ENCODE results near the gene PDE6A. TPM values are rescaled to one million over a fixed set of nuclear protein-coding genes. Genes with fewer than 3 reads are reported as not detected.

Gene PDE6A
- total RNA-seq, 1 experiment from 2014 or later: not detected

- TF ChIP-seq SMAD3 (CRISPR knock-in tag; IDR thresholded peaks at IDR 0.05; ENCODE audit: borderline replicate concordance) (no peak), PREB (CRISPR knock-in tag; IDR thresholded peaks at IDR 0.05; ENCODE audit: borderline replicate concordance) (no peak), MAX (CRISPR knock-in tag; IDR thresholded peaks at IDR 0.05) (no peak), CREM (CRISPR knock-in tag; IDR thresholded peaks at IDR 0.05) (no peak), TEAD4 (CRISPR knock-in tag; IDR thresholded peaks at IDR 0.05) (no peak), EMX1 (CRISPR knock-in tag; IDR thresholded peaks at IDR 0.05) (no peak), ZNF281 (CRISPR knock-in tag; IDR thresholded peaks at IDR 0.05) (no peak), CBFB (CRISPR knock-in tag; IDR thresholded peaks at IDR 0.05; ENCODE audit: low read depth) (no peak)
- Mint-ChIP-seq H3K9me3 (no peaks in the 10 kb centered on the region), H3K4me3 (no peak overlapping the region), H3K36me3 (no peaks in the 10 kb centered on the region), H3K27ac (no peak overlapping the region), H3K27me3 (ENCODE audit: low read depth) (no peaks in the 10 kb centered on the region), H3K4me1 (no peaks in the 10 kb centered on the region)
- ATAC-seq (no peak), DNase-seq (ENCODE audit: low spot score) (no peak)
- ChIA-PET CTCF (no interaction called here), POLR2A (no interaction called here)
Observed at GRCh38 chr5:149921597-149921996, 23.0 kb downstream of the PDE6A start.

- H3K4me3 Mint-ChIP-seq: no peak overlapping the region
- no peaks in the 10 kb centered on the region for H3K9me3 Mint-ChIP-seq
- ATAC-seq (no peak), DNase-seq (ENCODE audit: low spot score) (no peak)
- no peaks in the 10 kb centered on the region for H3K36me3 Mint-ChIP-seq
- POLR2A ChIA-PET: no interaction called here
- no peak overlapping the region for H3K27ac Mint-ChIP-seq
- H3K4me1 Mint-ChIP-seq: peaks cover 12% of the 10 kb centered on the region
- CTCF ChIA-PET: interaction anchor here (0.9 to 2.5 kb wide), 6 partner anchors 16 to 83 kb away, joined by 3 to 8 read pairs (median 4); partner anchors contain the start of gene SLC26A2
- TF ChIP-seq SMAD3 (CRISPR knock-in tag; IDR thresholded peaks at IDR 0.05; ENCODE audit: borderline replicate concordance): no peak
- H3K27me3 Mint-ChIP-seq (ENCODE audit: low read depth): no peaks in the 10 kb centered on the region
Observed at GRCh38 chr5:149917073-149917676, 27.4 kb downstream of the PDE6A start.

- ChIA-PET POLR2A (no interaction called here), CTCF (interaction anchor here (1.0 to 2.5 kb wide), 5 partner anchors 16 to 83 kb away, joined by 3 to 8 read pairs (median 6); partner anchors contain the start of gene SLC26A2)
- Mint-ChIP-seq H3K4me3 (no peak overlapping the region), H3K27me3 (ENCODE audit: low read depth) (no peaks in the 10 kb centered on the region), H3K36me3 (no peaks in the 10 kb centered on the region), H3K4me1 (peaks cover 12% of the 10 kb centered on the region), H3K27ac (no peak overlapping the region), H3K9me3 (no peaks in the 10 kb centered on the region)
- ATAC-seq: no peak
- DNase-seq (ENCODE audit: low spot score): no peak
- no peak for TF ChIP-seq ZNF423 (CRISPR knock-in tag; IDR thresholded peaks at IDR 0.05)
- no peak for TF ChIP-seq USF2 (CRISPR knock-in tag; IDR thresholded peaks at IDR 0.05)
- TF ChIP-seq ZBTB21 (CRISPR knock-in tag; IDR thresholded peaks at IDR 0.05; ENCODE audit: borderline replicate concordance): no peak
- no peak for TF ChIP-seq KAT7 (CRISPR knock-in tag; IDR thresholded peaks at IDR 0.05; ENCODE audit: borderline replicate concordance)
- TF ChIP-seq E2F4 (CRISPR knock-in tag; IDR thresholded peaks at IDR 0.05; ENCODE audit: borderline replicate concordance, low read depth): no peak
- TF ChIP-seq ZNF671 (CRISPR knock-in tag; IDR thresholded peaks at IDR 0.05): no peak
- TF ChIP-seq ZNF263 (CRISPR knock-in tag; IDR thresholded peaks at IDR 0.05; ENCODE audit: low read depth): no peak
- no peak for TF ChIP-seq ZNF416 (CRISPR knock-in tag; IDR thresholded peaks at IDR 0.05)
- TF ChIP-seq MAX (CRISPR knock-in tag; IDR thresholded peaks at IDR 0.05): no peak
- TF ChIP-seq JUN (CRISPR knock-in tag; IDR thresholded peaks at IDR 0.05): no peak
- TF ChIP-seq ELF4 (CRISPR knock-in tag; IDR thresholded peaks at IDR 0.05; ENCODE audit: low read depth): no peak
- TF ChIP-seq HMGA2 (CRISPR knock-in tag; IDR thresholded peaks at IDR 0.05): no peak
- TF ChIP-seq ZNF532 (CRISPR knock-in tag; IDR thresholded peaks at IDR 0.05; ENCODE audit: borderline replicate concordance): no peak
Observed at GRCh38 chr5:149916334-149917072, 28.1 kb downstream of the PDE6A start.

Data from WTC11 (cell line).